Measurements from ENCODE around the gene NKTR.

GRCh38 chr3:42637001-42637400 lies 36.5 kb downstream of the NKTR start:
- TF ChIP-seq EZH2 (IDR thresholded peaks at IDR 0.05; ENCODE audit: insufficient read depth, low read length) (no peak), CTCF (IDR thresholded peaks at IDR 0.05; ENCODE audit: insufficient read depth, low read depth, low read length) (no peak)
